Suprapubic skin (tissue), 4 donors: ENCODE measurements around the gene UCN3. TPM values are rescaled to one million over a fixed set of nuclear protein-coding genes. Genes with fewer than 3 reads are reported as not detected.

Source experiments
- DNase-seq, 2 donors: peaks; one replicate each; pipeline ENCODE4 v3.0.0-alpha.2; 2019; ENCODE audit warnings: low spot score in 2 of 2
- H3K27ac ChIP-seq: fragments of 200-600 bp; sonication (generic); one replicate; pipeline ENCODE4 v1.5.1; 2019
- H3K27me3 ChIP-seq: fragments of 200-600 bp; sonication (generic); one replicate; pipeline ENCODE4 v1.5.1; 2019
- H3K36me3 ChIP-seq: fragments of 200-600 bp; sonication (generic); one replicate; pipeline ENCODE4 v1.5.1; 2019
- H3K4me1 ChIP-seq: fragments of 200-600 bp; sonication (generic); one replicate; pipeline ENCODE4 v1.5.1; 2019
- H3K4me3 ChIP-seq: fragments of 200-600 bp; sonication (generic); one replicate; pipeline ENCODE4 v1.5.1; 2019; ENCODE audit warnings: mild to moderate bottlenecking
- H3K9me3 ChIP-seq: fragments of 200-600 bp; sonication (generic); one replicate; pipeline ENCODE4 v1.5.1; 2019
- EP300 ChIP-seq: sonication (generic); formaldehyde crosslinking; IDR thresholded peaks from one replicate; pipeline ENCODE4 v1.6.1; 2017; ENCODE audit warnings: antibody characterized with exemption
- POLR2A ChIP-seq, 2 donors: fragments of 450-650 bp; IDR thresholded peaks; one replicate each; pipeline ENCODE4 v1.6.1; 2017; ENCODE audit warnings: antibody characterized with exemption in 2 of 2, mild to moderate bottlenecking in 2 of 2, moderate library complexity in 2 of 2
- POLR2AphosphoS5 ChIP-seq, 3 donors: sonication (generic); formaldehyde crosslinking; IDR thresholded peaks; one replicate each; pipeline ENCODE4 v1.6.1; 2017; ENCODE audit warnings: antibody characterized with exemption in 3 of 3
- WGBS: methylation state at CpG from one replicate; pipeline ENCODE4 v1.1.5; 2018; 5-methylcytosine and 5-hydroxymethylcytosine counted together
- total RNA-seq, 4 donors: library from RNA; depleted of rRNA; stranded (reverse); fragments of >200 nt; gene quantifications; one replicate each; pipeline ENCODE4 v1.1.0, GENCODE V29; 2016
- TF ChIP-seq, protein P1 (sequence below), 2 donors: fragments of 200-600 bp in 1 of 2; fragments of 450-650 bp in 1 of 2; sonication (generic) in 1 of 2; IDR thresholded peaks; one replicate each; pipeline ENCODE4 v1.5.1; 2016 to 2019; ENCODE audit warnings: antibody characterized with exemption in 2 of 2, mild to moderate bottlenecking in 1 of 2, moderate library complexity in 1 of 2

UCN3 gene
- total RNA-seq, 4 donors from 2014 or later = not detected

DNA sequence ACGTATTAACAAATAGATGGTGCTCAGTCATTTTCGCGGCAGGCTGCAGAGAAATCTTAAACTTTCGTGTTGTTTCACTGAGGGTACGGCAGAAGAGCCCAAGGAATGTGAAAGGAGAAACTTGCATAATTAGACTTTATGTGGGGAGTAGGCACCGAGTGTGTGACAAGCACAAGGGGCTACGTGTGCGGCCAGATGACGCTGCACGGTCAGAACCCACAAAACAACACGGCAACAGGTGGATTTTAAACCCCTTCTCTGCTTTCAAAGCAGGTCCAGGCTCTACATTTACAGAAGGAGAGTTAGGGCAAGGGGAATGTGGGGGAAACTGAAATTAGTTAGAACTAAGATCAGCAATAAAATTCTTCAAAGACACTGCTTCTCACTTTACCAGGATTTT is 392 bp upstream of the UCN3 start:
- TF ChIP-seq POLR2A (IDR thresholded peaks at IDR 0.05) (no peak), POLR2AphosphoS5 (IDR thresholded peaks at IDR 0.05) (no peak), EP300 (no peak)
- TF ChIP-seq, protein P1, sequence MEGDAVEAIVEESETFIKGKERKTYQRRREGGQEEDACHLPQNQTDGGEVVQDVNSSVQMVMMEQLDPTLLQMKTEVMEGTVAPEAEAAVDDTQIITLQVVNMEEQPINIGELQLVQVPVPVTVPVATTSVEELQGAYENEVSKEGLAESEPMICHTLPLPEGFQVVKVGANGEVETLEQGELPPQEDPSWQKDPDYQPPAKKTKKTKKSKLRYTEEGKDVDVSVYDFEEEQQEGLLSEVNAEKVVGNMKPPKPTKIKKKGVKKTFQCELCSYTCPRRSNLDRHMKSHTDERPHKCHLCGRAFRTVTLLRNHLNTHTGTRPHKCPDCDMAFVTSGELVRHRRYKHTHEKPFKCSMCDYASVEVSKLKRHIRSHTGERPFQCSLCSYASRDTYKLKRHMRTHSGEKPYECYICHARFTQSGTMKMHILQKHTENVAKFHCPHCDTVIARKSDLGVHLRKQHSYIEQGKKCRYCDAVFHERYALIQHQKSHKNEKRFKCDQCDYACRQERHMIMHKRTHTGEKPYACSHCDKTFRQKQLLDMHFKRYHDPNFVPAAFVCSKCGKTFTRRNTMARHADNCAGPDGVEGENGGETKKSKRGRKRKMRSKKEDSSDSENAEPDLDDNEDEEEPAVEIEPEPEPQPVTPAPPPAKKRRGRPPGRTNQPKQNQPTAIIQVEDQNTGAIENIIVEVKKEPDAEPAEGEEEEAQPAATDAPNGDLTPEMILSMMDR (IDR thresholded peaks at IDR 0.05) = no peak
- H3K36me3 ChIP-seq = no peaks in the 10 kb centered on the region
- no peaks in the 10 kb centered on the region for H3K4me1 ChIP-seq
- H3K27ac ChIP-seq = no peak overlapping the region
- no peak for DNase-seq
- H3K4me3 ChIP-seq = no peak overlapping the region
- peaks cover 32% of the 10 kb centered on the region for H3K27me3 ChIP-seq
- no peaks in the 10 kb centered on the region for H3K9me3 ChIP-seq
- 81% methylated on average over 11 of the region's 11 CpGs for WGBS

DNA sequence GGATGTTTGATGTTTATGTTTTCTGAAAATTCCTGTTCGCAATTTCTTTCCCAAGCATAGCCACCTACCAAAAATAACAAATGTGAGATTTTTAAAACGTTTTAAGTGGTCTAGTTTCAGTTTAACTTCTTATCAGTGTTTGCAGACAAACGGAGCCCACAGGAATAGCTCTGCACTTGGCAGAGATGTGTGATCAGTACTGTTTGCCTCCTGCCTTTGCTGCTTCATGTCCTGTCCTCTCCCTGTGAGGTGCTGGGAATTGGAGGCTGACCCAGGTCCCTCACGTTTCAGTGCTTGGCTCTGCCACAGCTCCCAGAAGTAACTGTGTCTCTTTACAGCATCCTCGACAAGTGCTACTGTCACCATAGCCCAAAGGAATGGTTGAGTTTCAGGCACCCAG is 1.2 kb downstream of the UCN3 start:
- Histone ChIP-seq H3K27me3 (peaks cover 32% of the 10 kb centered on the region), H3K4me3 (no peak overlapping the region), H3K4me1 (no peaks in the 10 kb centered on the region), H3K36me3 (no peaks in the 10 kb centered on the region), H3K27ac (no peak overlapping the region), H3K9me3 (no peaks in the 10 kb centered on the region)
- 47% methylated on average over 5 of the region's 5 CpGs for WGBS
- DNase-seq = no peak
- TF ChIP-seq EP300 = no peak
- no peak for TF ChIP-seq POLR2AphosphoS5 (IDR thresholded peaks at IDR 0.05)
- TF ChIP-seq POLR2A (IDR thresholded peaks at IDR 0.05) = no peak
- TF ChIP-seq, protein P1 (IDR thresholded peaks at IDR 0.05) = no peak

DNA sequence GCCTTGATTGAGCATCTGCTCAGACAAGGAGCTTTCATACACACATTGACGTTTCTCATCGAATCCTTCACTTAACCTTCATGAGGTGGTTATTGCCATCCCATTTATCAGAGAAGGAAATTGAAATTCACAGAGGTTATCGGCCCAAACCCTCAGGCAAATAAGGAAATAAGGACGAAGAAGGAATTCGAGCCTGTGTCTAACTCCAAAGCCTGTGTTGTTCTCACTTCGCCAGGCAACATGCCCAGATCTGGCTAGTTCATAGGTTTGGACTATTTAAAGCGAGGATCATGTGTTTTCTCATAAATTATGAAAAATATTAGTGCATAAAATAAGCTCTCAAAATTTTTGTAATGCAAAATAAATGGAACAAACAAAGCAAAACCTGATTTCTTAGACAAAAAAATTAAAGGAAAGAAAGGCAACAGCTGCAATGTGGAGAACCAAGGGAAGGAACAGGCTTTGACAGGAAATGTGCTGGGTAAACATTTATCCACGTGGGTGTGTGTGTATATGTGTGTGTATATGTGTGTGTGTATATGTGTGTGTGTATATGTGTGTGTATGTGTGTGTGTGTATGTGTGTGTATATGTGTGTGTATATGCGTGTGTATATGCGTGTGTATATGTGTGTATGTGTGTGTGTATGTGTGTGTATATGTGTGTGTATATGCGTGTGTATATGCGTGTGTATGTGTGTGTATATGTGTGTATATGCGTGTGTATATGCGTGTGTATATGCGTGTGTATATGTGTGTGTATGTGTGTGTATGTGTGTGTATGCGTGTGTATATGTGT is 4.8 kb downstream of the UCN3 start:
- no peak overlapping the region for H3K4me3 ChIP-seq
- no peaks in the 10 kb centered on the region for H3K36me3 ChIP-seq
- H3K9me3 ChIP-seq = no peaks in the 10 kb centered on the region
- TF ChIP-seq POLR2AphosphoS5 (IDR thresholded peaks at IDR 0.05) = no peak
- TF ChIP-seq EP300 = no peak
- TF ChIP-seq, protein P1 (IDR thresholded peaks at IDR 0.05) = no peak
- TF ChIP-seq POLR2A (IDR thresholded peaks at IDR 0.05) = no peak
- no peaks in the 10 kb centered on the region for H3K4me1 ChIP-seq
- 66% methylated on average over 16 of the region's 16 CpGs for WGBS
- no peak for DNase-seq
- H3K27ac ChIP-seq = no peak overlapping the region
- H3K27me3 ChIP-seq = peaks cover 13% of the 10 kb centered on the region

DNA sequence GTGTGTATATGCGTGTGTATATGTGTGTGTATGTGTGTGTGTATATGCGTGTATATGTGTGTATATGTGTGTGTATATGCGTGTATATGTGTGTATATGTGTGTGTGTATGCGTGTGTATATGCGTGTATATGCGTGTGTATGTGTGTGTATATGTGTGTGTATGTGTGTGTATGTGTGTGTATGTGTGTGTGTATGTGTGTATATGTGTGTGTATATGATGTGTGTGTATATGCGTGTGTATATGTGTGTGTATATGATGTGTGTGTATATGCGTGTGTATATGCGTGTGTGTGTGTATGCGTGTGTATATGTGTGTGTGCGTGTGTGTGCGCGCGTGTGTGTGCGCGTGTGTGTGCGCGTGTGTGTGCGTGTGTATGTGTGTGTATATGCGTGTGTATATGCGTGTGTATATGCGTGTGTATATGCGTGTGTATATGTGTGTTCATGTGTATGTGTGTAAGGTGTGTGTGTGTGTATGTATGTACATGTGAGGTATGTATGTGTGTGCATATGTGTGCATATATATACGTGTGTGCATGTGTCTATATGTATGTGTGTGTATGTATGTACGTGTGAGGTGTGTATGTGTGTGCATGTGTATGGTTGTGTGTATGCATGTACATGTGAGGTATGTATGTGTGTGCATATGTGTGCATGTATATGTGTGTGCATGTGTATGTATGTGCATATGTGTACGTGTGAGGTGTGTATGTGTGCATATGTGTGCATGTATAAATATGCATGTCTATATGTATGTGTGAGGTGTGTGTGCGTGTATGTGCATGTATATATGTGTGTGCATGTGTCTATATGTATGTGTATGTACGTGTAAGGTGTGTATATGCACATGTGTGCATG is 6.0 kb downstream of the UCN3 start:
- no peak for DNase-seq
- Histone ChIP-seq H3K36me3 (no peaks in the 10 kb centered on the region), H3K4me1 (no peaks in the 10 kb centered on the region), H3K27ac (no peak overlapping the region), H3K9me3 (no peaks in the 10 kb centered on the region), H3K27me3 (peaks cover 5% of the 10 kb centered on the region), H3K4me3 (no peak overlapping the region)
- no peak for TF ChIP-seq EP300
- TF ChIP-seq, protein P1 (IDR thresholded peaks at IDR 0.05) = no peak
- TF ChIP-seq POLR2A (IDR thresholded peaks at IDR 0.05) = no peak
- no peak for TF ChIP-seq POLR2AphosphoS5 (IDR thresholded peaks at IDR 0.05)
- 91% methylated on average over 28 of the region's 28 CpGs for WGBS

DNA sequence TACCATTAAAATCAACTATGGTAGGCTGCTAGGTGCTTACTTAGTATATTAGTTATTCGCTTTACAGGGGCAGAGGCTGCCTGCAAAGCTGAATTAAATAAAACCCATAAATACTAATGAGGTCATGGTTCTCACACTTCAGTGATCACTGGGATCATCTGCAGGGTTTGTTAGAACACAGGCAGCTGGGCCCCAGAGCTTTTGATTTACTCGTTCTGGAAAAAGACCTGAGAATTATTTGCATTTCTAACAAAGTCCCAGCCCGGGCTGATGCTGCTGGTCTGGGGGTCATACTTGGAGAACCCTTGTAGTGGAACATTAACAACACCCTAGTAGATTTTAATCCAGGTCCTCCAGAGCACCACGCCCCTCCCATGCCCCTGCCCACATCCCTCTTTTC is 8.5 kb downstream of the UCN3 start:
- 74% methylated on average over 4 of the region's 4 CpGs for WGBS
- no peak overlapping the region for H3K27ac ChIP-seq
- no peaks in the 10 kb centered on the region for H3K9me3 ChIP-seq
- no peak for DNase-seq
- no peaks in the 10 kb centered on the region for H3K36me3 ChIP-seq
- no peaks in the 10 kb centered on the region for H3K27me3 ChIP-seq
- no peak overlapping the region for H3K4me3 ChIP-seq
- TF ChIP-seq POLR2A (IDR thresholded peaks at IDR 0.05) (no peak), EP300 (no peak), POLR2AphosphoS5 (IDR thresholded peaks at IDR 0.05) (no peak)
- TF ChIP-seq, protein P1 (IDR thresholded peaks at IDR 0.05) = no peak
- no peaks in the 10 kb centered on the region for H3K4me1 ChIP-seq
